DND-41 (cell line): ENCODE measurements around the gene CACNB2.

Experiments used
- CTCF ChIP-seq: IDR thresholded peaks from 2 replicates; pipeline ENCODE4 v1.5.1; 2012; ENCODE audit warnings: borderline replicate concordance, low read length, moderate library complexity, mild to moderate bottlenecking; ENCODE audit not compliant: poor library complexity, severe bottlenecking; ENCODE audit errors: extremely low read depth
- EZH2 ChIP-seq: IDR thresholded peaks from 3 replicates; pipeline ENCODE4 v1.6.1; 2012; ENCODE audit warnings: borderline replicate concordance, low read depth, mild to moderate bottlenecking, moderate library complexity, low read length, inconsistent platforms; ENCODE audit not compliant: severe bottlenecking

GRCh38 chr10:18122753-18123152, 17.5 kb upstream of the CACNB2 start:
- TF ChIP-seq EZH2 (no peak), CTCF (no peak)
